Panc1 (cell line): ENCODE measurements around the gene FGF5. TPM values are rescaled to one million over a fixed set of nuclear protein-coding genes. Genes with fewer than 3 reads are reported as not detected.

Experiments
- ATAC-seq: fragments of 200-7000 bp; cut with Tn5 transposase; 2 replicates; pipeline ENCODE4 v1.9.1; 2020; ENCODE audit warnings: mild to moderate bottlenecking, moderate library complexity
- BruUV-seq: library from RNA; stranded (reverse); fragments of 400-500 nt; replicated peaks from 2 replicates; lab custom pipeline; 2021; lab: Mats Ljungman, UMichigan
- CTCF ChIA-PET: fragments of 300-600 bp; sonication (Branson Sonifier 250); formaldehyde crosslinking; loops from one replicate; lab custom pipeline; 2022; ENCODE audit warnings: antibody characterized with exemption; lab: Charles Lee
- POLR2A ChIA-PET: fragments of 300-600 bp; sonication (Branson Sonifier 250); formaldehyde crosslinking; loops from one replicate; lab custom pipeline; 2022; ENCODE audit warnings: antibody characterized with exemption; lab: Charles Lee
- DNase-seq: peaks from one replicate; pipeline ENCODE4 v3.0.0-alpha.2; 2010; ENCODE audit warnings: low read depth, low spot score
- H3K27ac ChIP-seq: 2 replicates; pipeline ENCODE4 v1.5.1; 2011; ENCODE audit warnings: mild to moderate bottlenecking, low read length, inconsistent platforms
- H3K27me3 ChIP-seq: fragments of 200-500 bp; sonication (Bioruptor generic); 2 replicates; pipeline ENCODE4 v1.6.0; 2014; ENCODE audit warnings: low read length, inconsistent platforms; ENCODE audit not compliant: control insufficient read depth, insufficient read depth
- H3K36me3 ChIP-seq: fragments of 200-500 bp; sonication (Bioruptor generic); 2 replicates; pipeline ENCODE4 v1.5.1; 2014; ENCODE audit warnings: inconsistent platforms, mild to moderate bottlenecking, low read length, moderate library complexity; ENCODE audit not compliant: control insufficient read depth, insufficient read depth
- H3K4me1 ChIP-seq: 2 replicates; pipeline ENCODE4 v1.5.1; 2011; ENCODE audit warnings: inconsistent platforms, mild to moderate bottlenecking, low read length, moderate library complexity; ENCODE audit not compliant: control insufficient read depth, insufficient read depth
- H3K4me3 ChIP-seq, 2 experiments: 2 replicates each; pipeline ENCODE4 v1.5.1; 2011 to 2012; ENCODE audit warnings: low read depth in 2 of 2, low read length in 2 of 2, mild to moderate bottlenecking in 2 of 2, inconsistent platforms in 1 of 2, moderate library complexity in 1 of 2
- H3K9me3 ChIP-seq: fragments of 200-500 bp; sonication (Bioruptor generic); 2 replicates; pipeline ENCODE4 v1.5.1; 2014; ENCODE audit warnings: low read depth, mild to moderate bottlenecking, inconsistent platforms, low read length, moderate library complexity; ENCODE audit not compliant: control insufficient read depth, insufficient read depth
- CTCF ChIP-seq: fragments of 450-650 bp; IDR thresholded peaks from 2 replicates; pipeline ENCODE4 v1.5.1; 2017; ENCODE audit warnings: mild to moderate bottlenecking
- POLR2AphosphoS5 ChIP-seq: IDR thresholded peaks from 2 replicates; pipeline ENCODE4 v1.6.1; 2012; ENCODE audit warnings: mild to moderate bottlenecking, low read depth, low read length, moderate library complexity
- REST ChIP-seq, 2 experiments: IDR thresholded peaks; 2 replicates each; pipeline ENCODE4 v1.6.1; 2011 to 2012; ENCODE audit warnings: low read depth in 2 of 2, control low read depth in 1 of 2, low read length in 1 of 2, mild to moderate bottlenecking in 1 of 2, moderate library complexity in 1 of 2; ENCODE audit not compliant: insufficient read depth in 1 of 2
- SIN3A ChIP-seq: IDR thresholded peaks from 2 replicates; pipeline ENCODE4 v1.6.1; 2012; ENCODE audit warnings: low read depth, mild to moderate bottlenecking, low read length, moderate library complexity, borderline replicate concordance; ENCODE audit not compliant: insufficient read depth
- TCF7L2 ChIP-seq: IDR thresholded peaks from 2 replicates; pipeline ENCODE4 v1.6.1; 2011; ENCODE audit warnings: mild to moderate bottlenecking, low read depth, low read length, inconsistent platforms
- in situ Hi-C: cut with HindIII; loops from 2 replicates; pipeline ENCODE4 v1.10.0; 2016; ENCODE audit warnings: low sequenced_read_pairs, low pct_unique_long_range_greater_than_20kb
- intact Hi-C: fragments of 100-400 bp; cut with micrococcal nuclease; formaldehyde crosslinking; loops from one replicate; pipeline ENCODE4 v1.10.0; 2022; ENCODE audit not compliant: unreplicated experiment
- total RNA-seq: library from RNA; stranded (reverse); gene quantifications from one replicate; pipeline ENCODE4 v1.2.1, GENCODE V29; 2021; ENCODE audit not compliant: unreplicated experiment

Gene FGF5
- total RNA-seq, 1 experiment from 2014 or later: 1.3 TPM

- ATAC-seq (no peak), DNase-seq (no peak)
- in situ Hi-C loops: no loop called here
- CTCF ChIA-PET: no interaction called here
- POLR2A ChIA-PET: no interaction called here
- Histone ChIP-seq H3K27ac (no peak overlapping the region), H3K36me3 (no peaks in the 10 kb centered on the region), H3K4me1 (no peaks in the 10 kb centered on the region; the same call in 1 of the 2 replicates), H3K27me3 (no peaks in the 10 kb centered on the region), H3K9me3 (no peaks in the 10 kb centered on the region), H3K4me3 (no peak overlapping the region; a peak in 1 of 4 replicates)
- no TSS peak for BruUV-seq
- TF ChIP-seq POLR2AphosphoS5 (no peak), TCF7L2 (no peak), CTCF (no peak), REST (IDR thresholded peaks at IDR 0.05; ENCODE audit: insufficient read depth in 1 of 2, low read depth in 2 of 2, low read length in 1 of 2) (no peak), SIN3A (no peak)
- intact Hi-C loops: no loop called here
Measured at GRCh38 chr4:80307183-80307735, 40.8 kb downstream of the FGF5 start.

- Histone ChIP-seq H3K4me1 (no peaks in the 10 kb centered on the region; the same call in 1 of the 2 replicates), H3K27me3 (no peaks in the 10 kb centered on the region), H3K9me3 (no peaks in the 10 kb centered on the region), H3K27ac (no peak overlapping the region), H3K4me3 (peak overlapping the region in 1 of 2 experiments; percentile 33; a peak in 2 of 4 replicates), H3K36me3 (no peaks in the 10 kb centered on the region)
- in situ Hi-C loops: no loop called here
- ATAC-seq: peak; percentile 73; the same call in 1 of the 2 replicates
- ChIA-PET CTCF (interaction anchor here (0.6 kb wide), 1 partner anchor 124 kb away, joined by 6 read pairs; no protein-coding TSS in a partner anchor), POLR2A (no interaction called here)
- intact Hi-C loops: no loop called here
- TF ChIP-seq SIN3A: no peak
- no peak for TF ChIP-seq REST (IDR thresholded peaks at IDR 0.05; ENCODE audit: insufficient read depth in 1 of 2, low read depth in 2 of 2, low read length in 1 of 2)
- no peak for TF ChIP-seq POLR2AphosphoS5
- TF ChIP-seq CTCF: no peak
- TF ChIP-seq TCF7L2: no peak
- DNase-seq: no peak
- BruUV-seq: no TSS peak
Measured at GRCh38 chr4:80307774-80308465, 41.5 kb downstream of the FGF5 start.
